Upper lobe of right lung (tissue), 1 donor: Measurements from ENCODE around the gene RPL36A. TPM values are rescaled to one million over a fixed set of nuclear protein-coding genes. Genes with fewer than 3 reads are reported as not detected.

Experiments used
- ATAC-seq: fragments of 200-7000 bp; cut with Tn5 transposase; one replicate; pipeline ENCODE4 v1.9.1; 2020; ENCODE audit warnings: mild to moderate bottlenecking, moderate library complexity
- DNase-seq: peaks from one replicate; pipeline ENCODE4 v3.0.0-alpha.2; 2020
- H3K27ac ChIP-seq: fragments of 200-600 bp; one replicate; pipeline ENCODE4 v1.8.0; 2022
- H3K27me3 ChIP-seq: fragments of 200-600 bp; one replicate; pipeline ENCODE4 v1.8.0; 2022; ENCODE audit warnings: mild to moderate bottlenecking
- H3K36me3 ChIP-seq: fragments of 200-600 bp; one replicate; pipeline ENCODE4 v1.8.0; 2022
- H3K4me1 ChIP-seq: fragments of 200-600 bp; one replicate; pipeline ENCODE4 v1.8.0; 2022
- H3K4me3 ChIP-seq: fragments of 200-600 bp; one replicate; pipeline ENCODE4 v1.8.0; 2022; ENCODE audit warnings: mild to moderate bottlenecking
- H3K9me3 ChIP-seq: fragments of 200-600 bp; one replicate; pipeline ENCODE4 v1.8.0; 2022
- intact Hi-C: fragments of 100-400 bp; cut with DNase I; formaldehyde crosslinking; loops from one replicate; pipeline ENCODE4 v1.11.0; 2022
- total RNA-seq: library from RNA; stranded (reverse); fragmentation: NEBNext Ultra II Directional; extraction: Animal tissue kit (Norgen Biotek cat#: 25700); gene quantifications from one replicate; pipeline ENCODE4 v1.2.1, GENCODE V29; 2021
- TF ChIP-seq, protein P1 (sequence below): fragments of 200-600 bp; IDR thresholded peaks from one replicate; pipeline ENCODE4 v1.8.0; 2022; ENCODE audit warnings: antibody characterized with exemption
- donor health status: DM: no; HTN: yes; CAD: no; lungs with severe emphysema.

Gene RPL36A
- total RNA-seq, 1 donor from 2014 or later: 133 TPM

DNA sequence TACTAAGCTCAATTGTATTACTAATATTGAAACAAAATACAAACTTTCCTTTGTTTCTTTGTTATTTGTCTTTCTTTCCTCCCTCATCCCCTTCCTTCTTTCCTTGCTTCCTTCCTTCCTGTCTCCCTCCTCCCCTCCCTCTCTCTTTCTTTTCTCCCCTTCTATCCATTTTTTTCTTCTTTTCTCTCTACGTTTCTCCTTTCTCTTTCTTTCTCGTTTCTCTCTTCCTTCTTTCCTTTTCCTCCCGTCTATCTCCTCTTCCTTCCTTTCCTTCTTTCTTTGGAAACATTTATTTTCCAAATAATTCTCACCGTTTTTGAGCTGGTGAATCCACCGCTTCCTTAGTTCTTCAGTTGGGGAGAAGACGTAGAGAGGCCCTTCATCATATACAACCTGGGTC lies 21.1 kb upstream of the RPL36A start:
- DNase-seq: no peak
- no peak for ATAC-seq
- TF ChIP-seq, protein P1, sequence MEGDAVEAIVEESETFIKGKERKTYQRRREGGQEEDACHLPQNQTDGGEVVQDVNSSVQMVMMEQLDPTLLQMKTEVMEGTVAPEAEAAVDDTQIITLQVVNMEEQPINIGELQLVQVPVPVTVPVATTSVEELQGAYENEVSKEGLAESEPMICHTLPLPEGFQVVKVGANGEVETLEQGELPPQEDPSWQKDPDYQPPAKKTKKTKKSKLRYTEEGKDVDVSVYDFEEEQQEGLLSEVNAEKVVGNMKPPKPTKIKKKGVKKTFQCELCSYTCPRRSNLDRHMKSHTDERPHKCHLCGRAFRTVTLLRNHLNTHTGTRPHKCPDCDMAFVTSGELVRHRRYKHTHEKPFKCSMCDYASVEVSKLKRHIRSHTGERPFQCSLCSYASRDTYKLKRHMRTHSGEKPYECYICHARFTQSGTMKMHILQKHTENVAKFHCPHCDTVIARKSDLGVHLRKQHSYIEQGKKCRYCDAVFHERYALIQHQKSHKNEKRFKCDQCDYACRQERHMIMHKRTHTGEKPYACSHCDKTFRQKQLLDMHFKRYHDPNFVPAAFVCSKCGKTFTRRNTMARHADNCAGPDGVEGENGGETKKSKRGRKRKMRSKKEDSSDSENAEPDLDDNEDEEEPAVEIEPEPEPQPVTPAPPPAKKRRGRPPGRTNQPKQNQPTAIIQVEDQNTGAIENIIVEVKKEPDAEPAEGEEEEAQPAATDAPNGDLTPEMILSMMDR: no peak
- Histone ChIP-seq H3K4me1 (no peaks in the 10 kb centered on the region), H3K9me3 (no peaks in the 10 kb centered on the region), H3K36me3 (no peaks in the 10 kb centered on the region), H3K4me3 (no peak overlapping the region), H3K27ac (no peak overlapping the region), H3K27me3 (no peaks in the 10 kb centered on the region)
- intact Hi-C loops: no loop called here

DNA sequence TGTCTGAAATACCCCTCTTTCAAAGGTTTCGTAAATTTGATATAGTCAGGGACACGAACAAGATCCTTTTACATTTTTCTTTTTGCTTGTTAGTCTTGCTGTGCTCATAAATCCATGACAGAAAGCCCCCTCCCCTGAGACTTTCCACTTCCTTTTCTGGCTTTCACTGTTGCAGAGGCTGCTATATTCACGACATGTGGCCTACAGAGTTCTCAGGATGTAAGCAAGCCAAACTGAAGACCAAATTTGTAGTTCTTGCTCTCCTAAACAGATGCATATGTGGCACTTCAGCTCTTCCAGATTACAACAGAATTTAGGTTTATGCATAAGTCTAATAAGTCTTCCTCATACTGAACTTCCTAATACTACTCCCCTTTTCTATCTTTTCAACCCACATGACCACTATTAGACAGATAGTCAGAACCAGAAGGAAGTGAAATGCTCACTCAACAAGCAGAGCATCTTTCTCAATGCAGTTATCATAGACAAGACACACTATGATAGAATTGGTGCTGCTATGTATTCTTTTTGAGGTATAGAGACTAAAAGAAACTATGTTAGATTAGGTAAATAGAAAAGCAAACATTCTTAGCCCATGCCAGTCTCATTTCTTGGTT lies 19.8 kb upstream of the RPL36A start:
- ATAC-seq (no peak), DNase-seq (no peak)
- no peak overlapping the region for H3K27ac ChIP-seq
- H3K4me1 ChIP-seq: no peaks in the 10 kb centered on the region
- H3K27me3 ChIP-seq: no peaks in the 10 kb centered on the region
- TF ChIP-seq, protein P1: no peak
- intact Hi-C loops: no loop called here
- no peaks in the 10 kb centered on the region for H3K36me3 ChIP-seq
- no peak overlapping the region for H3K4me3 ChIP-seq
- no peaks in the 10 kb centered on the region for H3K9me3 ChIP-seq

DNA sequence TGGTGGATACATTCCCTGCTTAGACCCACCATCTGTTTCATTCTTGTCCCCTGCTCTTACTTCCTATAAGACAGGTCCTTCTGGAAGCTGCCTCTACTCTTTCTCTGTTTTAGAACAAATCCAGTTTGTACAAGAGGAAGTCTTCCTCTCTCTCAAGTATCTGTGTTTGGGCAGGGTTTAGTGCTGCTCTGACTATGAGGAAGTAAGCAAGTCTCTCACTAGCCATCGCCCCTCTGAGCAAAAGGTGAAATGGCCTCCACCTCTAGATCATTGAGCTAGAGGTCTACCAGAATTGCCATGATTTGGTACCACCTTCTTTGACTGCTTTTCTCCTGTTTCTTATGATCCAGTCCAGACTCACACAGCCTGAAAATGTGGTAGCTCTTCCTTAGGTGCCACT lies 13.3 kb upstream of the RPL36A start:
- DNase-seq: no peak
- Histone ChIP-seq H3K36me3 (no peaks in the 10 kb centered on the region), H3K9me3 (no peaks in the 10 kb centered on the region), H3K4me3 (no peak overlapping the region), H3K4me1 (no peaks in the 10 kb centered on the region), H3K27me3 (no peaks in the 10 kb centered on the region), H3K27ac (no peak overlapping the region)
- intact Hi-C loops: no loop called here
- TF ChIP-seq, protein P1: no peak
- ATAC-seq: peak; percentile 29

DNA sequence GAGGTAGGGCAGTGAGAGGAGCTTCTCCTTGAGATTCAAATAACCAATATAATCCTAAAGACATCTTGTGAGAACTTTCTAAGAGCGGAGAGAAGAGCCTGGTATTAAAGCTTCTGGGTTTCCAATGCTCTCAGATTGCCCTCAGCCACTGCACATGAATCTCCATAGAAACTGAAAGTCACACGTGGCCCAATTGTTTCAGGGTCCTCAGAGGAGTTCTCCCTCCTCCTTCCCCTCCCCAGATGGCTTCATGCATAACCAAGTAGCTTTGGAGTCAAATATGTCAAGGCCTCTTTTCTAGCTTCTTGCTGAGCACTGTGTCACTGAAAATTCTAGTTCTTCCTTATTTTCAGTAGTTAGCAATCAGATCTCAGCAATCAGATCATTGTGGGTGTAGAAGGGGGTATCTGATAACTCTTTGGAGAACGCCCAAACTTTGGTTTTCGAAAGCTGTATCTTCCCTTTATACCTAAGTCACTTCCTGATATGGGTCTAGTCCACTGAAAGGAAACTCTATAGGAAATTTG lies 7.1 kb upstream of the RPL36A start:
- Histone ChIP-seq H3K36me3 (no peaks in the 10 kb centered on the region), H3K27ac (no peak overlapping the region), H3K4me1 (no peaks in the 10 kb centered on the region), H3K9me3 (no peaks in the 10 kb centered on the region), H3K4me3 (no peak overlapping the region), H3K27me3 (no peaks in the 10 kb centered on the region)
- no peak for DNase-seq
- TF ChIP-seq, protein P1: no peak
- no peak for ATAC-seq
- intact Hi-C loops: no loop called here

DNA sequence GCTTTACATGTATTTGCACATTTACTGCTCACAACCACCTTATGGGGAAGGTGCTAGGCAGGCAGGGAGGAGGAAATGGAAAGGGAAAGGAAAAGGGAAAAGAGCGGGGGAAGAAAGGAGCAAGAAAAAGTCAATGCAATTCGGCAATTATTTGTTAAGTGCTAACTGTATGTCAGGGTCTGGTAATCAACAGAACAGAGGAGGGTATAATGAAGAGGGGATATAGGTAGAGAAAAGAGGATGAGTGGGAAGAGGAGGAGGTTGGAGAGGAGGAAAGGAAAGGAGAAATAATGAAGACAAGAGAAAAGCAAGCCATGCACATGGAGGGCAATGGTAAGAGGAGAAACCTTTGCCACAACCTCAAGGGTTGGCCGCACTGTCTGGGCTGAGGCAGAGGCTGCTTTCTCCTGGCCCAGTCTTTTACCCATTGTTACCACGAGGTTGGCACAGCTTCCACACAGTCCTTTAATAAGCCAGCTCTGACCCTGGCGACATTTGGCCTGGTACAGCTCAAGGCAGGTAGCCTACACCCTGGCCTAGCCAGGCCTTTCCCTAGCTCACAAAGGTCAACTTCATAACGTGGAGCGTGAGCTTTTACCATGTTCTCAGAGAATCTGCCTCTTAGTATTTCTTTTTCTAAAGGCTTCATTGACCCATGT lies 5.7 kb upstream of the RPL36A start:
- no peak for ATAC-seq
- TF ChIP-seq, protein P1: no peak
- H3K27ac ChIP-seq: peak overlapping the region; percentile 6
- no peaks in the 10 kb centered on the region for H3K9me3 ChIP-seq
- H3K36me3 ChIP-seq: no peaks in the 10 kb centered on the region
- no peak for DNase-seq
- peak overlapping the region; percentile 28 for H3K4me3 ChIP-seq
- no peaks in the 10 kb centered on the region for H3K4me1 ChIP-seq
- intact Hi-C loops: no loop called here
- H3K27me3 ChIP-seq: no peaks in the 10 kb centered on the region
